Adipose tissue (tissue), 3 donors: Measurements from ENCODE around the gene ERGIC2. TPM values are rescaled to one million over a fixed set of nuclear protein-coding genes. Genes with fewer than 3 reads are reported as not detected.
"Not testable (repeated sequence)": the region's sequence is repeated elsewhere in the genome, so short reads cannot be mapped to it uniquely, and the experiment has no call there.

ENCODE experiments used
- H3K27ac ChIP-seq: one replicate; pipeline ENCODE4 v1.5.1; 2013; ENCODE audit warnings: low read depth, low read length
- WGBS, 3 donors: extraction: QIAGEN DNeasy Blood & Tissue Kit; methylation state at CpG; one replicate each; pipeline ENCODE4 v1.1.7; 2013; 5-methylcytosine and 5-hydroxymethylcytosine counted together
- polyA plus RNA-seq, 3 donors: library from polyadenylated mRNA; stranded (reverse); fragments of 200-250 nt; gene quantifications; one replicate each; pipeline ENCODE4 v1.2.3, GENCODE V29; 2013
- donor health status: healthy with polysubstance abuse.
- donor health status: Bipolar disorder and iron deficiency.
- donor health status: healthy.

ERGIC2 gene
- 10 to 100 TPM; 28.6 to 54.1 (median 32.9) TPM for polyA plus RNA-seq

GRCh38 chr12:29380536-29381523 is at the start of gene ERGIC2:
Gene ERGIC2 (minus strand): TSS chr12:29381172. CDS start chr12:29371633, 9,539 bp downstream.
- 0% methylated on average over 55 of the region's 55 CpGs for WGBS, 3 donors
- no peak within 1 kb of the TSS for H3K27ac ChIP-seq

GRCh38 chr12:29430716-29431044 is 49.7 kb upstream of the ERGIC2 start:
- WGBS, 3 donors: 45 to 87% (median 86%) methylated on average over 2 of the region's 2 CpGs
- H3K27ac ChIP-seq: no peak overlapping the region

DNA sequence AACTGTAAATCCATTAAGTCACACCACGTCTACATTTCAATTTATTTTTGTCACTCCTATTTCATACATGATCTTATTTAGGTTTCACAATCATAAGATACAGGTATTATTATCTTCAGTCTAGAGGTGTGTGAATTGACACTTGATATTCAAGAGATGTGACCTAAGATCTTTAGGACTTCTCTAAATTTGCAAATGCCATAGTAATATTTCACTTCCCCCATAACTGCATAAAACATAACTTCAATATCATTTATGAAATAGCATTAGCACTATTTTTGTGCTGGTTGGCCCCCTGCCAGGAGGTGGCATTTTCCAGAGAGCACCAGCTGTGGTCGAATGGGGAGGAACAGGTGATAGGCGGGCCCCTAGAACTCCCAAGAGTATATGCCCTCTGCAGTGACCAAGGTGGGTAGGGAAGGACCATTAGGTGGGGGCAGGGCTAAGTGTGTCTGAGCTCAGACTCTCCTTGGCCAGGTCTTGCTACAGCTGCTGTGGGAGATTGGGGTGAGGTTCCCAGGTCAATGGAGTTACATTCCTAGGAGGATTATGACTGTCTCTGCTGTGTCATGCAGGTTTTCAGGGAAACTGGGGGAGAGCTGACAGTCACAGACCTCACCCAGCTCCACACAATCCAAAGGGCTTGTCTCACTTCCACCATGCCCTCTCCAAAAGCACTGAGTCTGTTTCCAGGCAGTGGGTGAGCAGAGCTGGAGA is 49.2 kb upstream of the ERGIC2 start:
- no peak overlapping the region for H3K27ac ChIP-seq
- 58 to 79% (median 75%) methylated on average over 3 of the region's 3 CpGs for WGBS, 3 donors

GRCh38 chr12:29428633-29429032 is 47.7 kb upstream of the ERGIC2 start:
- H3K27ac ChIP-seq: no peak overlapping the region

- no peak overlapping the region for H3K27ac ChIP-seq
- 44 to 69% (median 45%) methylated on average over 4 of the region's 4 CpGs for WGBS, 3 donors
Measured at GRCh38 chr12:29427964-29428363, 47.0 kb upstream of the ERGIC2 start.

DNA sequence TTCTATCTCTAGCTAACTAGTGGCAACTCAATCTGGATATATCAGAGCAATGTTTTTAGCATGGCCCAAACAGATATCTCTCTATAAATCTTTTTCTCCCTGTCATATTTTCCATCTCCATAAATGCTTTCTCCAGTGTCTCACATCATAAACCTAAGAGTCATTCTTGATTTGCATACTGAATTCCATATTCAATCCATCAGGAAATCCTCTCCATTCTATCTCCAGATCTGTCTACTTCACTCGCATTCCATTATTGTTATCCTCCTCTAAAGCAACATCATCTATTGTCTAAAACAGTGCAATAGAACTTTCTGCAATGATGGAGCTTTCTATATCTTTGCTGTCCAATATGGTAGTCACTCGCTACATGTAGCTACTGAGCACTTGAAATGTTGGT is 45.5 kb upstream of the ERGIC2 start:
- 84 to 98% (median 84%) methylated on average over 2 of the region's 2 CpGs for WGBS, 3 donors
- H3K27ac ChIP-seq: no peak overlapping the region

GRCh38 chr12:29425722-29426121 is 44.8 kb upstream of the ERGIC2 start:
- no peak overlapping the region for H3K27ac ChIP-seq
- 56 to 66% (median 64%) methylated on average over 2 of the region's 2 CpGs for WGBS, 3 donors

DNA sequence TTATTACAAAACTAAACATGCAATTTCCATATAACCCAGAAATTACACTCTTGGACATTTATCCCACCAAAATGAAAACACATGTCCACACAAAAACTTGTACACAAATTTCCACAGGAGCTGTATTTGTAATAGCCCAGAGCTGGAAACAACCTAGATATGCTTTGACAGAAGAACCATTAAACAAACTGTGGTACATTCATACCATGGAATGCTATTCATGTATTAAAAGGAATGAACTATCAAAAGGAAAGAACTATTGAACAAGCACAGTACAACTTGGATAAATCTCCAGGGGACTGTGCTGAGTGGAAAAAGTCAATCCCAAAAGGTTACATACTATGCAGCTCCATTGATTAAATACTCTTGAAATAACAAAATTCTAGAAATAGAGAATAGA is 35.8 kb upstream of the ERGIC2 start:
- H3K27ac ChIP-seq: no peak overlapping the region

DNA sequence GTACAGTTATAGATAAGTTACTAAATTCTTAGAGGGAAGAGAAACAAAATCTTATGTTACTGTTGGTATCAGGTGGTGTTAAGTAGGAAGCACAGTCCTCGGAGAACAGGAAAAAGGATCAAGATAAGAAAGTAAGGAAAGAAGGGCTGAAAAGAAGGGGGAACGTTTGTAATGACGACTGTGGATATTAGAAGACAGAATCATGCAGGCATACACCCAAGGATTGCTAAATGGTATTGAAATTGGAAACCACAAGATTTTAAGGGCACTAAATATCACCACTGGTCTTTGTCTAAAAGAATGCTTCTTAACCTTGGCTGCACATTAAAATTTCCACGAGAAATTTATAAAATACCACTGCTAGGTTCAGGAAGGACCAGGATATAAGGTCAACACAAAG is 34.1 kb upstream of the ERGIC2 start:
- H3K27ac ChIP-seq: no peak overlapping the region
- 42 to 47% (median 46%) methylated on average over 4 of the region's 4 CpGs for whole genome bisulfite sequencing, 3 donors

DNA sequence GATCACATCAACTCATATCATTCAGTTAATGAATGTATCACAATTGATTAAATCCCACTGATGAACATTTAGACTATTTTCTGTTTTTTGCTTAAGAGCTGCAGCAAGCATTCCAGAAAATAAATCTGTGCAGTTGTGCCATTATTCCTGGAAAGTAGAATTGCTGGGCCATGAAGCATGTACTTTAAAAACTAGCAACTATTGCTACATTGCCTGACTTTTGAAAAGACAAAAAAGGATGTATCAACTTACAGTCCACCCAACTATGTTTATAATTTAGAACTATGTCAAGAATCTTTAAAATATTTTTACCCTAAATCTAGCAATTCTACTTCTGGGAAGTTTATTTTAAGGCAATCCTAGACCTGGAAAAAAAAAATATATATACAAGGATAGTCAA is 33.4 kb upstream of the ERGIC2 start:
- H3K27ac ChIP-seq: no peak overlapping the region

DNA sequence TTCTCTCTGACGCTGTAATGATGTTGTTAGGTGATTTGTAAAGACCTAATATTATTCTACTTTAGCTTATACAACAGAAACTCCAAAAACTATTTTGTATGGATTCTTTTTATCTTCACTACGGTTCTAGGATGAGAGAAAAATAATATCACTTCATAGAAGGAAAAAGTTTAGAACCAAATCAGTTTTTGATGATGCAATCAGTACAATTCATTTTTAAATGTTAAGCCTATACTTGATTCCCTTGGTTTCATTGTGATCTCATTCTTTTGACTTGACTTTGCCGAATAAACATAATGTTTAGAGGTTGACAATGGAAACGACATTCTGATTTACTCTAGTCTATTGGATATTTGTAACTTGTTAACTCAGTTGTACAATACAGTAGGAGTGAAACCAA is 24.6 kb upstream of the ERGIC2 start:
- H3K27ac ChIP-seq: no peak overlapping the region
- 49 to 65% (median 63%) methylated on average over 4 of the region's 4 CpGs for WGBS, 3 donors

- H3K27ac ChIP-seq: no peak overlapping the region
- 55 to 77% (median 74%) methylated on average over 4 of the region's 4 CpGs for WGBS, 3 donors
Measured at GRCh38 chr12:29403991-29404390, 23.0 kb upstream of the ERGIC2 start.

DNA sequence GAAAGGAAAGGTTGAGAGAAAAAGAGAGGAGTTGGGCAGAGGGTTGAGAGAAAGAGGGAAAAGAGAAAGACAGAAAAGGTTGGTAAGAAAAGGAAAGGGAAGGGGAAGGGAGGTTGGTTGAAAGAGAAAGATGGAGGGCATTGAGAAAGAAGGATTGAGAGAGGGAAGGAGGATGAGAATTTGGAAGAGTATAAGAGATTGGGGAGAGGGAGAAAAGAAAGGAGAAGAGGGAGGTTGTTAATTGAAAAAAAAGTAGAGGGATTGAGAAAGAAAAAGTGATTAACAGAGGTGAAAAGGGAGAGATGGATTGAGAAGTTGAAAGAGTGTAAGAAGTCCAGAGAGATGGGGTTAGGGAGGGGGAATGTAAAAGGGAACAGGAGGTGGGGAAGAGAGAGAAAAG is 21.5 kb upstream of the ERGIC2 start:
- no peak overlapping the region for H3K27ac ChIP-seq

DNA sequence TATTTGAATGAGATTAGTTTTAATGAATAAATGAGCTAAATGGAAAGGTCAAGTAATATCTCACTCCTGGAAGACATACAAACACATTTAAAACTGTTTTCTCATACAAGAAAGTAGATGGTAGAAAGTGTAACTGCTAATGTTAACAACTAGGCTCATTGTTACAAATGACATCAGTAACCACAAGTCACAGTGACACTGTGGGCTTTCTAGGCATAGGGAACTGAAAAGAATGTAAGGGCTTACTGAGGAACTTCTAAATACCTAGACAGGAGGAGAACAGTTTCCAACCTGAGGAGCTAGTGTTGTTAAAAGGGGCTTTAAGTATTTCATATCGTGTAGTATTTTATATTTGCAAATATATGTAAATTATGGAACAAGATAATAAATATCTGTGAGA is 17.5 kb upstream of the ERGIC2 start:
- 92 to 93% (median 92%) methylated on average over 1 of the region's 1 CpG for WGBS, 3 donors
- no peak overlapping the region for H3K27ac ChIP-seq

DNA sequence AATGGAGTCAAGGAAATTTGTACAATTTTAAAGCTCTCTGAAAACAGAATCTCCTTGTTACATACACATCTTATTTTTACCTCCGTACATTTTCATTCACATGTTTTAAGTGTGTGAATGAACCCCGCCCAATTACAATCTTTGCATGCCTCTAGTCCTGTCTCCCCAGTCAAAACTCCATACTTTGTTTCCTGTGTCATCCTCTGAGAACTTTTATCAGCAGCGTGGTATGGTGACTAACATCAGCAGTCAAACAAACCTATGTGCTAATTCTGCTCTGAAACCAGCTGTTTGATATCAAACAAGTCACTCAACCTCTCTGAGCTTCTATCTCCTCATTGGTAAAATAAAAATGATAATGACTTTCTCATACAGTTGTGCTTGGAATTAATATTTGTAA is 15.8 kb upstream of the ERGIC2 start:
- H3K27ac ChIP-seq: no peak overlapping the region
- WGBS, 3 donors: 71 to 79% (median 78%) methylated on average over 3 of the region's 3 CpGs

- whole genome bisulfite sequencing, 3 donors: 71 to 92% (median 80%) methylated on average over 1 of the region's 1 CpG
Measured at GRCh38 chr12:29395356-29395755, 14.4 kb upstream of the ERGIC2 start.

GRCh38 chr12:29390419-29390818 is 9.4 kb upstream of the ERGIC2 start:
- 24 to 36% (median 30%) methylated on average over 3 of the region's 3 CpGs for WGBS, 3 donors

More at GRCh38 chr12:29395356-29395755, 14.4 kb upstream of the ERGIC2 start:
- no peak overlapping the region for H3K27ac ChIP-seq

GRCh38 chr12:29389295-29389919 is 8.4 kb upstream of the ERGIC2 start:
- WGBS, 3 donors: 92 to 96% (median 93%) methylated on average over 59 to 65 of the region's 65 CpGs
- no peak overlapping the region for H3K27ac ChIP-seq

More at GRCh38 chr12:29390419-29390818, 9.4 kb upstream of the ERGIC2 start:
- not testable (repeated sequence) for H3K27ac ChIP-seq

- WGBS, 3 donors: 97% methylated on average over 27 to 36 of the region's 36 CpGs
Measured at GRCh38 chr12:29386084-29386680, 5.2 kb upstream of the ERGIC2 start.

More at GRCh38 chr12:29386084-29386680, 5.2 kb upstream of the ERGIC2 start:
- H3K27ac ChIP-seq: not testable (repeated sequence)
